ENCODE data around the gene VKORC1. TPM values are rescaled to one million over a fixed set of nuclear protein-coding genes. Genes with fewer than 3 reads are reported as not detected.

VKORC1 gene
- total and polyA plus RNA-seq, 2 of the 8 experiments (the other 6 are each of a cell fraction or from before 2014, with no cell fraction given), result 84.1 to 483 TPM

- no peak overlapping the region for H3K18ac ChIP-seq (ENCODE audit: extremely low read depth, low read length)
- no peaks in the 10 kb centered on the region for H3K36me3 ChIP-seq (ENCODE audit: control insufficient read depth in 2 of 4, insufficient read depth in 4 of 4, low read length in 3 of 4)
- H3K14ac ChIP-seq (ENCODE audit: insufficient read length), result no peak overlapping the region
- no peaks in the 10 kb centered on the region; the same call in 1 of the 2 replicates for H3K23me2 ChIP-seq (ENCODE audit: low read depth, low read length)
- H2AFZ ChIP-seq (ENCODE audit: low read length), result no peak overlapping the region
- DNase-seq (ENCODE audit: low read depth in 1 of 2, low spot score in 2 of 2) (no peak), FAIRE-seq (peak; percentile 63)
- H2BK15ac ChIP-seq (ENCODE audit: low read length), result no peak overlapping the region
- H3K56ac ChIP-seq (replicated peaks; ENCODE audit: insufficient read length, low read depth, low read length), result no peak overlapping the region
- H3K4me1 ChIP-seq (replicated peaks in 1 of 4; ENCODE audit: control insufficient read depth in 3 of 4, insufficient read depth in 4 of 4, low read length in 3 of 4), result peaks cover 0 to 4% (median 0%) of the 10 kb centered on the region in 4 experiments; a peak in 2 of 7 replicates
- 79% methylated on average over 10 of the region's 10 CpGs; no CpG with 5 or more reads in 1 of the 2 experiments for WGBS, 2 experiments (ENCODE audit: extremely low coverage in 1 of 2, insufficient coverage in 1 of 2, insufficient read length in 1 of 2, insufficient replicate concordance in 2 of 2, low coverage in 1 of 2, low lambda C conversion rate in 2 of 2, missing lambda C conversion rate in 1 of 2)
- H2BK12ac ChIP-seq (ENCODE audit: low read depth, low read length), result no peak overlapping the region
- H3K79me1 ChIP-seq (ENCODE audit: low read depth, low read length), result no peaks in the 10 kb centered on the region
- H3K27me3 ChIP-seq (replicated peaks in 1 of 4; ENCODE audit: control insufficient read depth in 3 of 4, extremely low read depth in 1 of 4, insufficient read depth in 3 of 4, low read length in 3 of 4), result no peaks in the 10 kb centered on the region
- CTCF ChIA-PET (ENCODE audit: partially characterized antibody), result interaction anchor here (0.6 to 2.1 kb wide), 8 partner anchors 8 to 132 kb away, joined by 3 to 16 read pairs (median 4); no protein-coding TSS in a partner anchor
- H2BK5ac ChIP-seq (ENCODE audit: low read depth, low read length), result no peak overlapping the region
- H2BK20ac ChIP-seq (ENCODE audit: low read length), result no peak overlapping the region
- no peak overlapping the region for H2BK120ac ChIP-seq (replicated peaks; ENCODE audit: low read depth, low read length)
- no peak overlapping the region for H4K5ac ChIP-seq (ENCODE audit: insufficient read length, low read depth, low read length)
- no peak overlapping the region for H3K9ac ChIP-seq (replicated peaks in 1 of 4; ENCODE audit: extremely low read depth in 1 of 4, low read depth in 3 of 4, low read length in 3 of 4)
- H3K9me3 ChIP-seq (ENCODE audit: insufficient read depth in 2 of 2, low read depth in 1 of 2, low read length in 1 of 2), result no peaks in the 10 kb centered on the region
- POLR2A ChIA-PET (ENCODE audit: partially characterized antibody), result interaction anchor here (0.6 to 1.6 kb wide), 12 partner anchors 9 to 130 kb away, joined by 3 to 7 read pairs (median 3); partner anchors contain the start of genes FUS, VKORC1, ZNF646 and ZNF668
- H3K79me2 ChIP-seq (ENCODE audit: control insufficient read depth in 1 of 2, insufficient read depth in 2 of 2, low read length in 2 of 2), result no peaks in the 10 kb centered on the region
- no peaks in the 10 kb centered on the region for H4K20me1 ChIP-seq (replicated peaks in 1 of 2; ENCODE audit: control insufficient read depth in 1 of 2, insufficient read depth in 2 of 2, low read length in 2 of 2)
- H3K4me3 ChIP-seq (ENCODE audit: extremely low read depth in 1 of 4, insufficient read depth in 2 of 4, low read depth in 3 of 4, low read length in 4 of 4), result no peak overlapping the region
- H3K27ac ChIP-seq (ENCODE audit: low read depth, low read length), result no peak overlapping the region
- H4K91ac ChIP-seq (replicated peaks; ENCODE audit: insufficient read length, low read length), result no peak overlapping the region
- no peak overlapping the region for H4K8ac ChIP-seq (ENCODE audit: extremely low read depth, insufficient read depth, low read length)
- H2AK5ac ChIP-seq (ENCODE audit: low read depth, low read length), result no peak overlapping the region
- TF ChIP-seq KDM1A (IDR thresholded peaks at IDR 0.05; ENCODE audit: borderline replicate concordance, low read length) (no peak), POLR2A (IDR thresholded peaks at IDR 0.05; ENCODE audit: control extremely low read depth in 1 of 2, low read depth in 2 of 2, low read length in 2 of 2) (no peak), TEAD4 (IDR thresholded peaks at IDR 0.05; ENCODE audit: low read depth, low read length) (no peak)
- H3K23ac ChIP-seq (ENCODE audit: insufficient read length), result no peak overlapping the region
- H3K4me2 ChIP-seq (ENCODE audit: insufficient read depth in 1 of 2, low read depth in 2 of 2, low read length in 2 of 2), result no peak overlapping the region; a peak in 1 of 4 replicates
- H3K4ac ChIP-seq (replicated peaks; ENCODE audit: insufficient read length, low read depth, low read length), result no peak overlapping the region
Measured at GRCh38 chr16:31050280-31051030, 44.1 kb downstream of the VKORC1 start.
